Keratinocyte (primary cell): ENCODE data around the gene PLPPR1.

ENCODE experiments used
- EZH2 ChIP-seq: IDR thresholded peaks from one replicate; pipeline ENCODE4 v1.6.1; 2012; ENCODE audit warnings: inconsistent platforms, mild to moderate bottlenecking, low read length, moderate library complexity
- TF ChIP-seq, protein P1 (sequence below), 3 experiments: IDR thresholded peaks in 1 of 3; conservative IDR thresholded peaks in 1 of 3; optimal IDR thresholded peaks in 1 of 3; 2 replicates in 2 of 3; 3 replicates in 1 of 3; pipeline versions ENCODE3 to v1.5.1; 2011; ENCODE audit warnings: low read length in 3 of 3, mild to moderate bottlenecking in 3 of 3, moderate library complexity in 2 of 3, control low read depth in 1 of 3, inconsistent platforms in 1 of 3; ENCODE audit not compliant: insufficient read depth in 2 of 3; ENCODE audit errors: extremely low read depth in 1 of 3

GRCh38 chr9:101269591-101270283 lies 241.2 kb downstream of the PLPPR1 start:
- TF ChIP-seq, protein P1, sequence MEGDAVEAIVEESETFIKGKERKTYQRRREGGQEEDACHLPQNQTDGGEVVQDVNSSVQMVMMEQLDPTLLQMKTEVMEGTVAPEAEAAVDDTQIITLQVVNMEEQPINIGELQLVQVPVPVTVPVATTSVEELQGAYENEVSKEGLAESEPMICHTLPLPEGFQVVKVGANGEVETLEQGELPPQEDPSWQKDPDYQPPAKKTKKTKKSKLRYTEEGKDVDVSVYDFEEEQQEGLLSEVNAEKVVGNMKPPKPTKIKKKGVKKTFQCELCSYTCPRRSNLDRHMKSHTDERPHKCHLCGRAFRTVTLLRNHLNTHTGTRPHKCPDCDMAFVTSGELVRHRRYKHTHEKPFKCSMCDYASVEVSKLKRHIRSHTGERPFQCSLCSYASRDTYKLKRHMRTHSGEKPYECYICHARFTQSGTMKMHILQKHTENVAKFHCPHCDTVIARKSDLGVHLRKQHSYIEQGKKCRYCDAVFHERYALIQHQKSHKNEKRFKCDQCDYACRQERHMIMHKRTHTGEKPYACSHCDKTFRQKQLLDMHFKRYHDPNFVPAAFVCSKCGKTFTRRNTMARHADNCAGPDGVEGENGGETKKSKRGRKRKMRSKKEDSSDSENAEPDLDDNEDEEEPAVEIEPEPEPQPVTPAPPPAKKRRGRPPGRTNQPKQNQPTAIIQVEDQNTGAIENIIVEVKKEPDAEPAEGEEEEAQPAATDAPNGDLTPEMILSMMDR (optimal IDR thresholded peaks at IDR 0.05 in 1 of 3, IDR thresholded peaks at IDR 0.05 in 1 of 3, conservative IDR thresholded peaks at IDR 0.05 in 1 of 3; ENCODE audit: extremely low read depth in 1 of 3, insufficient read depth in 2 of 3, low read length in 3 of 3) = no peak
- no peak for TF ChIP-seq EZH2
